WTC11 (cell line): ENCODE results near the gene FCN1. TPM values are rescaled to one million over a fixed set of nuclear protein-coding genes. Genes with fewer than 3 reads are reported as not detected.

Experiments used
- ATAC-seq: fragments of 200-7000 bp; cut with Tn5 transposase; 2 replicates; pipeline ENCODE4 v1.10.0; 2021; ENCODE audit warnings: mild to moderate bottlenecking, moderate library complexity
- CTCF ChIA-PET: fragments of 300-600 bp; sonication (Branson Sonifier 250); formaldehyde crosslinking; loops from one replicate; lab custom pipeline; 2021; ENCODE audit warnings: antibody characterized with exemption; lab: Charles Lee
- POLR2A ChIA-PET: fragments of 350-600 bp; sonication (Branson Sonifier 250); formaldehyde crosslinking; loops from one replicate; lab custom pipeline; 2021; ENCODE audit warnings: antibody characterized with exemption; lab: Charles Lee
- DNase-seq: peaks from one replicate; pipeline ENCODE4 v3.0.0; 2021; ENCODE audit warnings: low spot score
- H3K27ac Mint-ChIP-seq: 2 replicates; pipeline ENCODE4 v1.8.0; 2021; ENCODE audit warnings: mixed read lengths
- H3K27me3 Mint-ChIP-seq: 2 replicates; pipeline ENCODE4 v1.8.0; 2021; ENCODE audit warnings: low read depth, mild to moderate bottlenecking, moderate library complexity, mixed read lengths
- H3K36me3 Mint-ChIP-seq: 2 replicates; pipeline ENCODE4 v1.8.0; 2021; ENCODE audit warnings: mixed read lengths
- H3K4me1 Mint-ChIP-seq: 2 replicates; pipeline ENCODE4 v1.8.0; 2022; ENCODE audit warnings: mixed read lengths
- H3K4me3 Mint-ChIP-seq: 2 replicates; pipeline ENCODE4 v1.8.0; 2021; ENCODE audit warnings: mild to moderate bottlenecking, moderate library complexity, mixed read lengths
- H3K9me3 Mint-ChIP-seq: 2 replicates; pipeline ENCODE4 v1.8.0; 2021; ENCODE audit warnings: mixed read lengths
- AR ChIP-seq: fragments of 250-450 bp; sonication (Bioruptor Pico); IDR thresholded peaks from 2 replicates; pipeline ENCODE4 v1.9.0; 2021; ENCODE audit warnings: mild to moderate bottlenecking
- CTCF ChIP-seq: fragments of 200-600 bp; IDR thresholded peaks from 2 replicates; pipeline ENCODE4 v1.8.0; 2022; ENCODE audit warnings: antibody characterized with exemption
- E2F1 ChIP-seq: sonication (generic); formaldehyde crosslinking; IDR thresholded peaks from 2 replicates; pipeline ENCODE4 v1.8.0; 2022; ENCODE audit warnings: mild to moderate bottlenecking, missing genetic modification reagents
- E2F5 ChIP-seq: sonication (generic); formaldehyde crosslinking; IDR thresholded peaks from 2 replicates; pipeline ENCODE4 v1.8.1; 2022; ENCODE audit warnings: mild to moderate bottlenecking, moderate library complexity, missing genetic modification reagents
- EMX1 ChIP-seq: fragments of 250-450 bp; sonication (Bioruptor Pico); IDR thresholded peaks from 2 replicates; pipeline ENCODE4 v1.8.0; 2021; ENCODE audit warnings: mild to moderate bottlenecking
- ERG ChIP-seq: fragments of 250-450 bp; sonication (Bioruptor Pico); IDR thresholded peaks from 2 replicates; pipeline ENCODE4 v1.8.0; 2021; ENCODE audit warnings: mild to moderate bottlenecking
- MLX ChIP-seq: sonication (generic); formaldehyde crosslinking; IDR thresholded peaks from 2 replicates; pipeline ENCODE4 v1.8.1; 2023; ENCODE audit warnings: mild to moderate bottlenecking, missing genetic modification reagents, moderate library complexity
- MXD4 ChIP-seq: fragments of 250-450 bp; sonication (Bioruptor Pico); IDR thresholded peaks from 2 replicates; pipeline ENCODE4 v1.8.0; 2021; ENCODE audit warnings: mild to moderate bottlenecking, moderate library complexity, borderline replicate concordance
- MYBL2 ChIP-seq: sonication (generic); formaldehyde crosslinking; IDR thresholded peaks from 2 replicates; pipeline ENCODE4 v1.8.1; 2023; ENCODE audit warnings: mild to moderate bottlenecking, moderate library complexity, missing genetic modification reagents
- NFATC4 ChIP-seq: fragments of 250-450 bp; sonication (Bioruptor Pico); IDR thresholded peaks from 2 replicates; pipeline ENCODE4 v1.9.0; 2021; ENCODE audit warnings: mild to moderate bottlenecking
- NFYB ChIP-seq: sonication (generic); formaldehyde crosslinking; conservative IDR thresholded peaks from 2 replicates; pipeline ENCODE4 v1.8.0; 2022; ENCODE audit warnings: low read depth, missing genetic modification reagents
- TEAD4 ChIP-seq: sonication (generic); formaldehyde crosslinking; IDR thresholded peaks from 2 replicates; pipeline ENCODE4 v1.8.0; 2022; ENCODE audit warnings: mild to moderate bottlenecking, missing genetic modification reagents
- TP53 ChIP-seq: sonication (generic); formaldehyde crosslinking; IDR thresholded peaks from 2 replicates; pipeline ENCODE4 v1.8.1; 2023; ENCODE audit warnings: mild to moderate bottlenecking, missing genetic modification reagents
- ZBTB21 ChIP-seq: sonication (generic); formaldehyde crosslinking; IDR thresholded peaks from 2 replicates; pipeline ENCODE4 v1.8.1; 2023; ENCODE audit warnings: mild to moderate bottlenecking, missing genetic modification reagents, borderline replicate concordance
- ZNF138 ChIP-seq: sonication (generic); formaldehyde crosslinking; conservative IDR thresholded peaks from 2 replicates; pipeline ENCODE4 v1.8.1; 2022; ENCODE audit warnings: mild to moderate bottlenecking, moderate library complexity, missing genetic modification reagents
- ZNF263 ChIP-seq: sonication (generic); formaldehyde crosslinking; IDR thresholded peaks from 2 replicates; pipeline ENCODE4 v1.8.1; 2022; ENCODE audit warnings: low read depth, mild to moderate bottlenecking, moderate library complexity, missing genetic modification reagents
- ZNF396 ChIP-seq: fragments of 250-450 bp; sonication (Bioruptor Pico); IDR thresholded peaks from 2 replicates; pipeline ENCODE4 v1.8.0; 2021; ENCODE audit warnings: mild to moderate bottlenecking, moderate library complexity, borderline replicate concordance
- ZNF512 ChIP-seq: sonication (generic); formaldehyde crosslinking; IDR thresholded peaks from 2 replicates; pipeline ENCODE4 v1.8.1; 2022; ENCODE audit warnings: missing genetic modification reagents, borderline replicate concordance
- ZSCAN18 ChIP-seq: fragments of 250-450 bp; sonication (Bioruptor Pico); IDR thresholded peaks from 2 replicates; pipeline ENCODE4 v2.1.2; 2022; ENCODE audit warnings: mild to moderate bottlenecking, moderate library complexity
- total RNA-seq: library from RNA; stranded (reverse); gene quantifications from 3 replicates; pipeline ENCODE4 v1.2.3, GENCODE V29; 2021

The FCN1 gene
- total RNA-seq, 1 experiment from 2014 or later, result not detected

- Mint-ChIP-seq H3K27ac (no peak overlapping the region), H3K4me1 (peaks cover 4% of the 10 kb centered on the region; the same call in 1 of the 2 replicates), H3K36me3 (no peaks in the 10 kb centered on the region), H3K27me3 (no peaks in the 10 kb centered on the region), H3K9me3 (no peaks in the 10 kb centered on the region), H3K4me3 (no peak overlapping the region)
- DNase-seq (no peak), ATAC-seq (no peak)
- CTCF ChIA-PET, result no interaction called here
- POLR2A ChIA-PET, result no interaction called here
- TF ChIP-seq MXD4 (CRISPR knock-in tag) (no peak), NFYB (no peak), MLX (no peak), ZNF138 (CRISPR knock-in tag) (no peak), E2F5 (no peak), ZNF263 (no peak), MYBL2 (CRISPR knock-in tag) (no peak), ZNF512 (no peak), AR (no peak), ZSCAN18 (CRISPR knock-in tag) (no peak), TP53 (no peak), TEAD4 (no peak), E2F1 (CRISPR knock-in tag) (no peak), EMX1 (CRISPR knock-in tag) (no peak), CTCF (no peak), ERG (CRISPR knock-in tag) (no peak), ZBTB21 (CRISPR knock-in tag) (no peak), ZNF396 (no peak), NFATC4 (CRISPR knock-in tag) (no peak)
These were observed 17.4 kb upstream of the FCN1 start for GRCh38 chr9:134935056-134935640.
